GM12891 (cell line): ENCODE data around the gene RSBN1L.

ENCODE experiments used
- PAX5 ChIP-seq: IDR thresholded peaks from 2 replicates; pipeline ENCODE4 v1.6.1; 2011; ENCODE audit warnings: low read length, moderate library complexity, mild to moderate bottlenecking; ENCODE audit not compliant: insufficient read depth, severe bottlenecking
- POLR2A ChIP-seq: IDR thresholded peaks from 2 replicates; pipeline ENCODE4 v1.6.1; 2011; ENCODE audit warnings: low read depth, low read length, control low read depth
- POLR2AphosphoS5 ChIP-seq: IDR thresholded peaks from 2 replicates; pipeline ENCODE4 v1.6.1; 2011; ENCODE audit warnings: low read depth, low read length, control low read depth
- POU2F2 ChIP-seq: IDR thresholded peaks from 2 replicates; pipeline ENCODE4 v1.6.1; 2011; ENCODE audit warnings: low read depth, mild to moderate bottlenecking, control low read depth, low read length, moderate library complexity
- SPI1 ChIP-seq: IDR thresholded peaks from 2 replicates; pipeline ENCODE4 v1.6.1; 2011; ENCODE audit warnings: low read depth, low read length, control low read depth
- TAF1 ChIP-seq: IDR thresholded peaks from 2 replicates; pipeline ENCODE4 v1.6.1; 2011; ENCODE audit warnings: low read depth, low read length, control low read depth

- TF ChIP-seq POLR2A (no peak), TAF1 (no peak), POLR2AphosphoS5 (no peak), SPI1 (no peak), POU2F2 (no peak), PAX5 (no peak)
Measured at GRCh38 chr7:77770316-77770715, 74.1 kb downstream of the RSBN1L start.
